HG03108 (cell line): ENCODE results near the gene GRK1.

Experiments
- ATAC-seq: cut with Tn5 transposase; IDR thresholded peaks from one replicate; pipeline ENCODE4 v1.9.1; 2021; ENCODE audit warnings: moderate library complexity; ENCODE audit not compliant: unreplicated experiment

GRK1 gene

GRCh38 chr13:113769881-113770280 is 102.9 kb downstream of the GRK1 start:
- no peak for ATAC-seq

GRCh38 chr13:113770441-113770840 is 103.4 kb downstream of the GRK1 start:
- ATAC-seq = no peak

- no peak for ATAC-seq
Observed at GRCh38 chr13:113770937-113771336, 103.9 kb downstream of the GRK1 start.

- ATAC-seq = no peak
Observed at GRCh38 chr13:113771709-113772331, 104.8 kb downstream of the GRK1 start.

GRCh38 chr13:113774177-113775107 is 107.4 kb downstream of the GRK1 start:
- no peak for ATAC-seq

- ATAC-seq = no peak
Observed at GRCh38 chr13:113775451-113776145, 108.6 kb downstream of the GRK1 start.

- ATAC-seq = no peak
Observed at GRCh38 chr13:113776231-113777125, 109.5 kb downstream of the GRK1 start.

- ATAC-seq = no peak
Observed at GRCh38 chr13:113777311-113778260, 110.6 kb downstream of the GRK1 start.

GRCh38 chr13:113781571-113781970 is 114.6 kb downstream of the GRK1 start:
- no peak for ATAC-seq

- ATAC-seq = no peak
Observed at GRCh38 chr13:113782472-113782871, 115.5 kb downstream of the GRK1 start.

GRCh38 chr13:113783200-113783881 is 116.3 kb downstream of the GRK1 start:
- ATAC-seq = no peak

- ATAC-seq = no peak
Observed at GRCh38 chr13:113783966-113784644, 117.1 kb downstream of the GRK1 start.

GRCh38 chr13:113784645-113785024 is 117.6 kb downstream of the GRK1 start:
- ATAC-seq = no peak

GRCh38 chr13:113785051-113786010 is 118.3 kb downstream of the GRK1 start:
- ATAC-seq = no peak

GRCh38 chr13:113786262-113786841 is 119.3 kb downstream of the GRK1 start:
- ATAC-seq = no peak
